ENCODE measurements around the gene PPP1R9A.
A peak's percentile ranks its signal among the peaks of the same experiment; 100 is the strongest.

Gene PPP1R9A

GRCh38 chr7:94898340-94898739 lies 9.1 kb upstream of the PPP1R9A start:
- H3K27ac ChIP-seq = no peak overlapping the region
- no peak for TF ChIP-seq CTCF (IDR thresholded peaks at IDR 0.05)
- H3K4me3 ChIP-seq = no peak overlapping the region
- no peak for DNase-seq (ENCODE audit: low spot score)

GRCh38 chr7:94901981-94902380 lies 5.4 kb upstream of the PPP1R9A start:
- no peak for DNase-seq (ENCODE audit: low spot score)
- Histone ChIP-seq H3K27ac (no peak overlapping the region), H3K4me3 (no peak overlapping the region)
- no peak for TF ChIP-seq CTCF (IDR thresholded peaks at IDR 0.05)

GRCh38 chr7:94903971-94904370 lies 3.4 kb upstream of the PPP1R9A start:
- Histone ChIP-seq H3K4me3 (no peak overlapping the region), H3K27ac (no peak overlapping the region)
- TF ChIP-seq CTCF (IDR thresholded peaks at IDR 0.05) = no peak
- no peak for DNase-seq (ENCODE audit: low spot score)

- H3K27ac ChIP-seq = no peak overlapping the region
- TF ChIP-seq CTCF (IDR thresholded peaks at IDR 0.05) = no peak
- DNase-seq (ENCODE audit: low spot score) = no peak
- no peak overlapping the region for H3K4me3 ChIP-seq
Observed at GRCh38 chr7:94904982-94905381, 2.4 kb upstream of the PPP1R9A start.

- DNase-seq (ENCODE audit: low spot score) = no peak
- Histone ChIP-seq H3K4me3 (no peak overlapping the region), H3K27ac (no peak overlapping the region)
- no peak for TF ChIP-seq CTCF (IDR thresholded peaks at IDR 0.05)
Observed at GRCh38 chr7:94906065-94906851, 1.1 kb upstream of the PPP1R9A start.

- no peak for DNase-seq (ENCODE audit: low spot score)
- Histone ChIP-seq H3K27ac (peak overlapping the region; percentile 42 to 85), H3K4me3 (peak overlapping the region; percentile 81)
- TF ChIP-seq CTCF (IDR thresholded peaks at IDR 0.05) = no peak
Observed at GRCh38 chr7:94907811-94908322, 473 bp downstream of the PPP1R9A start.

Measured in coronary artery (tissue), 2 donors.